Neuronal stem cell (in vitro differentiated cells): ENCODE data around the gene MTA3.

Experiments
- DNase-seq: peaks from one replicate; pipeline ENCODE4 v3.0.0-alpha.2; 2013; ENCODE audit warnings: low spot score
- H2AFZ ChIP-seq: one replicate; pipeline ENCODE4 v1.6.1; 2013; ENCODE audit warnings: mild to moderate bottlenecking, low read length, inconsistent platforms
- H2AK5ac ChIP-seq: 2 replicates; pipeline ENCODE4 v1.6.1; 2013; ENCODE audit warnings: low read depth, mild to moderate bottlenecking, inconsistent platforms, low read length, moderate library complexity, mixed read lengths
- H2BK120ac ChIP-seq: 2 replicates; pipeline ENCODE4 v1.6.1; 2013; ENCODE audit warnings: low read depth, mild to moderate bottlenecking, inconsistent platforms, low read length, moderate library complexity, mixed read lengths
- H2BK12ac ChIP-seq: one replicate; pipeline ENCODE4 v1.6.1; 2013; ENCODE audit warnings: low read length, inconsistent platforms
- H2BK15ac ChIP-seq: 2 replicates; pipeline ENCODE4 v1.6.1; 2013; ENCODE audit warnings: mild to moderate bottlenecking, low read length, inconsistent platforms, mixed read lengths
- H2BK5ac ChIP-seq: one replicate; pipeline ENCODE4 v1.6.1; 2013; ENCODE audit warnings: inconsistent platforms, mild to moderate bottlenecking, low read length, moderate library complexity
- H3K14ac ChIP-seq: one replicate; pipeline ENCODE4 v1.6.1; 2013; ENCODE audit warnings: low read length, inconsistent platforms
- H3K18ac ChIP-seq: 2 replicates; pipeline ENCODE4 v1.6.1; 2013; ENCODE audit warnings: low read length, inconsistent platforms
- H3K23ac ChIP-seq: 2 replicates; pipeline ENCODE4 v1.6.1; 2013; ENCODE audit warnings: low read depth, mild to moderate bottlenecking, mixed read lengths, low read length, inconsistent platforms; ENCODE audit not compliant: poor library complexity
- H3K27ac ChIP-seq: replicated peaks from 3 replicates; pipeline ENCODE4 v1.5.1; 2013; ENCODE audit warnings: low read length, inconsistent platforms
- H3K27me3 ChIP-seq, 3 experiments: 2 replicates each; pipeline ENCODE4 v1.6.1; 2013; ENCODE audit warnings: low read length in 3 of 3, mild to moderate bottlenecking in 2 of 3, inconsistent platforms in 1 of 3, low read depth in 1 of 3, mixed read lengths in 1 of 3, moderate library complexity in 1 of 3; ENCODE audit not compliant: control insufficient read depth in 3 of 3, insufficient read depth in 3 of 3
- H3K36me3 ChIP-seq, 2 donors: replicated peaks in 1 of 2; 2 replicates each; pipeline ENCODE4 v1.6.1; 2013; ENCODE audit warnings: low read length in 2 of 2; ENCODE audit not compliant: control insufficient read depth in 2 of 2, insufficient read depth in 2 of 2
- H3K4ac ChIP-seq: 2 replicates; pipeline ENCODE4 v1.6.1; 2013; ENCODE audit warnings: inconsistent platforms, mild to moderate bottlenecking, low read length, moderate library complexity
- H3K4me1 ChIP-seq, 2 donors: 1 replicate in 1 of 2; 2 replicates in 1 of 2; pipeline ENCODE4 v1.6.1; 2013; ENCODE audit warnings: low read length in 2 of 2, low read depth in 1 of 2; ENCODE audit not compliant: control insufficient read depth in 2 of 2, insufficient read depth in 1 of 2
- H3K4me2 ChIP-seq: one replicate; pipeline ENCODE4 v1.6.1; 2013; ENCODE audit warnings: mild to moderate bottlenecking, low read length, inconsistent platforms; ENCODE audit not compliant: insufficient read depth, poor library complexity, severe bottlenecking
- H3K4me3 ChIP-seq, 2 donors: 2 replicates each; pipeline ENCODE4 v1.5.1; 2013; ENCODE audit warnings: low read length in 2 of 2, mild to moderate bottlenecking in 2 of 2, inconsistent platforms in 1 of 2, moderate library complexity in 1 of 2
- H3K79me1 ChIP-seq: one replicate; pipeline ENCODE4 v1.6.1; 2013; ENCODE audit warnings: low read depth, mild to moderate bottlenecking, inconsistent platforms, low read length, moderate library complexity
- H3K9ac ChIP-seq: one replicate; pipeline ENCODE4 v1.6.1; 2013; ENCODE audit warnings: mild to moderate bottlenecking, low read depth, low read length, inconsistent platforms; ENCODE audit not compliant: poor library complexity
- H3K9me3 ChIP-seq, 2 donors: replicated peaks in 1 of 2; 2 replicates each; pipeline versions ENCODE3 to v1.6.1; 2013; ENCODE audit warnings: low read length in 2 of 2, mild to moderate bottlenecking in 2 of 2, inconsistent platforms in 1 of 2, low read depth in 1 of 2, mixed read lengths in 1 of 2, moderate library complexity in 1 of 2; ENCODE audit not compliant: control insufficient read depth in 2 of 2, insufficient read depth in 1 of 2
- H4K8ac ChIP-seq: one replicate; pipeline ENCODE4 v1.6.1; 2013; ENCODE audit warnings: low read depth, mild to moderate bottlenecking, inconsistent platforms, low read length, moderate library complexity
- H4K91ac ChIP-seq: one replicate; pipeline ENCODE4 v1.6.1; 2013; ENCODE audit warnings: low read length, low read depth, mild to moderate bottlenecking, inconsistent platforms; ENCODE audit not compliant: poor library complexity
- WGBS, 2 donors: extraction: QIAGEN DNeasy Blood & Tissue Kit; methylation state at CpG; one replicate each; pipeline ENCODE4 v1.1.7; 2013; ENCODE audit warnings: missing lambda C conversion rate in 2 of 2, mixed read lengths in 1 of 2; ENCODE audit not compliant: insufficient read length in 2 of 2, insufficient replicate concordance in 1 of 2; ENCODE audit errors: extremely low coverage in 2 of 2; 5-methylcytosine and 5-hydroxymethylcytosine counted together

The MTA3 gene

DNA sequence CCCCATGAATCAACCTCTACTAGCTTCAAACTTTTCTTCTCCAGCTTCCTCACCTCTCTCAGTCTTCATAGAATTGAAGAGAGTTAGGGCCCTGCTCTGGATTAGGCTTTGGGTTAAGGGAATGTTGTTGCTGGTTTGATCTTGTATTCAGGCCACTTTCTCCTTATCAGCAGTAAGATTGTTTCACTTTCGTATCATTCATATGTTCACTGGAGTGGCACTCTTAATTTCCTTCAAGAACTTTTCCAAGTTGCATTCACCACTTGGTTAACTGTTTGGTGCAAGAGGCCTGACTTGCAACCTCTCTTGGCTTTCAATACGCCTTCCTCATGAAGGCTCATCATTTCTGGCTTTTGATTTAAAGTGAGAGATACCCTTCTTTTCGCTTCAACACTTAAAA lies 172.7 kb downstream of the MTA3 start:
- Histone ChIP-seq H4K91ac (no peak overlapping the region), H3K79me1 (no peaks in the 10 kb centered on the region), H3K4ac (no peak overlapping the region), H3K4me1 (no peaks in the 10 kb centered on the region), H3K4me2 (no peak overlapping the region), H3K27me3 (no peaks in the 10 kb centered on the region), H3K27ac (no peak overlapping the region), H2AK5ac (no peak overlapping the region), H2BK15ac (no peak overlapping the region), H2AFZ (no peak overlapping the region), H3K9ac (no peak overlapping the region), H3K23ac (no peak overlapping the region), H3K9me3 (peaks cover 0 to 2% of the 10 kb centered on the region in 2 donors), H3K36me3 (peaks cover 2 to 19% of the 10 kb centered on the region in 2 donors), H3K18ac (no peak overlapping the region), H3K4me3 (no peak overlapping the region), H3K14ac (no peak overlapping the region), H2BK5ac (no peak overlapping the region), H4K8ac (no peak overlapping the region), H2BK120ac (no peak overlapping the region), H2BK12ac (no peak overlapping the region)
- no peak for DNase-seq
- WGBS, 2 donors: no CpG with 5 or more reads among the region's 3 CpGs

- no peaks in the 10 kb centered on the region for H3K27me3 ChIP-seq
- H3K9me3 ChIP-seq: peaks cover 0 to 2% of the 10 kb centered on the region in 2 donors
- H2BK15ac ChIP-seq: no peak overlapping the region
- H2BK12ac ChIP-seq: no peak overlapping the region
- H4K91ac ChIP-seq: no peak overlapping the region
- no peak overlapping the region for H3K23ac ChIP-seq
- no CpG with 5 or more reads among the region's 2 CpGs for WGBS, 2 donors
- H3K79me1 ChIP-seq: no peaks in the 10 kb centered on the region
- H3K14ac ChIP-seq: no peak overlapping the region
- H3K4me1 ChIP-seq: no peaks in the 10 kb centered on the region
- H3K36me3 ChIP-seq: peaks cover 2 to 7% of the 10 kb centered on the region in 2 donors
- no peak overlapping the region for H2BK5ac ChIP-seq
- DNase-seq: no peak
- H2AK5ac ChIP-seq: no peak overlapping the region
- no peak overlapping the region for H3K9ac ChIP-seq
- H3K4me3 ChIP-seq: no peak overlapping the region
- H3K27ac ChIP-seq: no peak overlapping the region
- no peak overlapping the region for H3K4ac ChIP-seq
- H3K4me2 ChIP-seq: no peak overlapping the region
- H2AFZ ChIP-seq: no peak overlapping the region
- no peak overlapping the region for H2BK120ac ChIP-seq
- H4K8ac ChIP-seq: no peak overlapping the region
- H3K18ac ChIP-seq: no peak overlapping the region
Measured at GRCh38 chr2:42742740-42743658, 174.6 kb downstream of the MTA3 start.

DNA sequence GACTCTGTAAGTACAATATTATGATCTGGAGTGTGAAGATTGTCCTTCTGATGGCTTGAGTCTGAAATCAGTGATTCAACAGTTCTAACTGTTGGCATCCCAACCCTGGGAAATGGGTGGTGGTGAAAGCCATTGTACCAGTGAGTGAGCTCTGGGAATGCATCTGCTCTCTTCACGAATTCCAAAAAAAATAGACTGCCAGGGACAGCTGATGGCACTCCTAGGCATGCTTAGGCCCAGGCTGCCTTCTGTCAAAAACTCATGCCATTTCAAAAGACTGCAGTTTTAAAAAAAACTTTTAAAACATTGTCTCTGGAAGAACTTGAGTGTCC lies 175.2 kb downstream of the MTA3 start:
- H3K27me3 ChIP-seq: no peaks in the 10 kb centered on the region
- H4K91ac ChIP-seq: no peak overlapping the region
- no peak overlapping the region for H3K14ac ChIP-seq
- H2BK5ac ChIP-seq: no peak overlapping the region
- peaks cover 0 to 2% of the 10 kb centered on the region in 2 donors for H3K9me3 ChIP-seq
- no peak overlapping the region for H3K18ac ChIP-seq
- H3K9ac ChIP-seq: no peak overlapping the region
- H2BK120ac ChIP-seq: no peak overlapping the region
- no peak overlapping the region for H2BK15ac ChIP-seq
- no peak overlapping the region for H3K23ac ChIP-seq
- no peak overlapping the region for H2AK5ac ChIP-seq
- H3K4ac ChIP-seq: no peak overlapping the region
- no peak overlapping the region for H4K8ac ChIP-seq
- no peaks in the 10 kb centered on the region for H3K79me1 ChIP-seq
- H3K36me3 ChIP-seq: peaks cover 2 to 7% of the 10 kb centered on the region in 2 donors
- no CpG with 5 or more reads among the region's 1 CpG for WGBS, 2 donors
- H3K4me2 ChIP-seq: no peak overlapping the region
- DNase-seq: no peak
- no peaks in the 10 kb centered on the region for H3K4me1 ChIP-seq
- no peak overlapping the region for H3K4me3 ChIP-seq
- no peak overlapping the region for H2AFZ ChIP-seq
- no peak overlapping the region for H2BK12ac ChIP-seq
- H3K27ac ChIP-seq: no peak overlapping the region

DNA sequence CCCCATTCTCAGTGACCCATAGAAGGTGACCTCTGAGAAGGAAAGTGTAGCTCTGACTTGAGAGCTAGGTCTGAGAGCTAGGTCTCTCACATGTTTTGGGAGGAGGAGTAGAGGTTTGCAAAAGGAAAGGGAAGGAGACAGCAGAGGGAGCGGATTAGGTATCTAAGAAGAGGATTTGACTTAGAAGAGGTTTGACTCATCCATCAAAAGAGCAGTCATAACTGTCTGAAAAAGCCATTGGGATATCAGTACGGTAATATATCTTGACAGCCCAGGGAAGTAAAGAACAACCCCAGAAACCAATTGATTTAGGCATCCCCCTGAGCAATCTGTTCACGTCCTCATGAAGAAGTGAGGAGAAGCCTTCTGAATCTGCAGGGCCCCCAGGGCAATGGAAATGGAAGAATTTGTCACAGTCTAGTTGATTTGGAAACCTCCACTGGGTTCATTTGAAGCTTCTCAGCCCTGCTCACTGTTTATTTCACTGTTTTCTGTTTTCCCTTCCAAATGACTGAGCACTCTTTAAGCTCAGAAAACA lies 176.2 kb downstream of the MTA3 start:
- no peaks in the 10 kb centered on the region for H3K27me3 ChIP-seq
- H2BK120ac ChIP-seq: no peak overlapping the region
- no peak overlapping the region for H3K18ac ChIP-seq

More for the DNA sequence above, 176.2 kb downstream of the MTA3 start:
- Histone ChIP-seq H2BK12ac (no peak overlapping the region), H2AFZ (no peak overlapping the region), H3K9me3 (peaks cover 0 to 2% of the 10 kb centered on the region in 2 donors), H3K23ac (no peak overlapping the region), H3K4me3 (no peak overlapping the region), H3K36me3 (peaks cover 2 to 7% of the 10 kb centered on the region in 2 donors), H3K27ac (no peak overlapping the region), H3K79me1 (no peaks in the 10 kb centered on the region), H3K9ac (no peak overlapping the region), H3K14ac (no peak overlapping the region), H3K4me1 (no peaks in the 10 kb centered on the region), H2BK15ac (no peak overlapping the region), H3K4me2 (no peak overlapping the region), H4K8ac (no peak overlapping the region), H4K91ac (no peak overlapping the region), H2AK5ac (no peak overlapping the region), H2BK5ac (no peak overlapping the region), H3K4ac (no peak overlapping the region)
- WGBS, 2 donors: no CpG with 5 or more reads among the region's 3 CpGs
- no peak for DNase-seq
